GM19240 (cell line): ENCODE results near the gene EPHB2.

ENCODE experiments used
- DNase-seq: peaks from one replicate; pipeline ENCODE4 v3.0.0; 2011; ENCODE audit warnings: low spot score; ENCODE audit not compliant: insufficient read length

The EPHB2 gene

DNA sequence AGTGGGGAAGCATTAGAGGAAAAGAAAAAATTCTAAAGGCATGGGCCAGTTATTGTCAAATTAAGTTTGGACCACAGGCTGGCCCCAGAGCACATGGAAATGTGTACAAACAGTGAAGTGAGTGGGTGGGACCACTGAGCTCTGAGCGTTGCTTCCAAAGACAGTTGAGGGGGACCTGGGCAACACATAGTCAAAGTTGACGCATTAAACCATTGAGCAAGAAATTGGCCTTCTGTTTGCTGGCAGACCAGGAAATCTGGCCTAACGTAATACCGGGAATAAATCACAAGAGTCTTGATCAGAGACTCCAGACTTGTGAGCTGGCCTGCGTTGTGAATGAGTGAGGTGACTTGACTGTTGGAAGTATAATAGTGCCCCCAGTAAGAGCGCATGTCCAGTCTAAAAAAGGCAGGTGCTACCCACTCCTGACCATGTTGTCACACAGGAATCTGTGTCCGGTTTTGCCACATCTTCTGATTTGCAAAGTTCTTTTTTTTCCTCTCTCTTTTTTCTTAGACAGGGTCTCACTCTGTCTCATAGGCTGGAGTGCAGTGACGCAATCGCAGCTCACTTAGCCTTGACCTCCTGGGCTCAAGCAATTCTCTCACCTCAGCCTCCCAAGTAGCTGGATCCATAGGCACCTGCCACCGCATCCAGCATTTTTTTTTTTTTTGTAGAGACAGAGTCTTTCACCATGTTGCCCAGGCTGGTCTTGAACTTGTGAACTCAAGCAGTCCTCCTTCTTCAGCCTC, 10.7 kb downstream of the EPHB2 start:
- no peak for DNase-seq

GRCh38 chr1:22722901-22723550, 12.4 kb downstream of the EPHB2 start:
- DNase-seq: no peak

- DNase-seq: no peak
These were observed 17.2 kb downstream of the EPHB2 start for GRCh38 chr1:22727873-22728272.

DNA sequence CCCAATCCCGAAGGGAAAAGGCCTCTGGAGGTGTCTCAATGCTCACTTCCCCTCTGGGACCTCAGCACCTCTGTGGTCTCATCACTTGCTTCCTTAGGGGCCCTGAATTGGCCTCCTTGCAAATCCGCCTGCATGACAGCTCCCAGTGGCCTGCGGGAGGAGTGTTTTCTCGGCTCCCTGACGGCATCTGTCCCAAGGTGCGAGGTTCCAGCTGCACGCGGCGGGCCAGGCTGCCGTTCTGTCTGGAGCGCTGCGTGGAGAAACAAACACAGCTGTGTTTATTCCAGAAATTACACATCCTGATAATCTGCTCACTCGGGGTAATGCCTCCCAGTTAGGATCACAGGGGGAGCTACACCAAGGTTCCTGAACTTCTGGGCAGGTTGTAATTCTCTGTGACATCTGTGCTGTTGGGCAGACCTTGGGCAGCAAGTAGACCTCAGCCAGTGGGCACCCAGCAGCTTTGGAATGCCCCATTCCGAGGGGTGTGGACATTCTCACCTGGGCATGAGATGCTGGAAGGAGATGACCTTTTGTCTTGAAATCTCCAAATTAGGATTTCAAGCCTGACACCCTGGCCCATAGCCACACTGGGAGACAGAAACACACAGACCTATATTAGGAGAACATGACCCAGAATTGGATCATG, 18.2 kb downstream of the EPHB2 start:
- no peak for DNase-seq

DNA sequence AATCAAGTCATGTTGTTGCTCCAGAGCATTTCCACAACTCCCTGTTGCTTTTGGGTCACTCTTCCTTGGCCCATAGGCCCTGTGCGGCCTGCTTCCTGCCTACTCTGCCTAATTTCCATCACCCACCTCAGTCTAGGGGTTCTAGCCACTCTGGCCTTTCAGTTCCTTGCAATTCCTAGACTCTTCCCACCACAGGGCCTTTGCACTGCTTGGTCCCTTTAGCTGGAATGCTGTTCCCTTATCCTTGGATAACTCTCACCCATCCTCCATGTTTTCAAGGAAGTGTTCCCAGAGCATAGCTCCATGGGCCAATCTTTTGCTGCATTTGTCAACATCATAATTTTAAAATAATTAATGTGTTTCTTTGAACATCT, 18.7 kb downstream of the EPHB2 start:
- no peak for DNase-seq

DNA sequence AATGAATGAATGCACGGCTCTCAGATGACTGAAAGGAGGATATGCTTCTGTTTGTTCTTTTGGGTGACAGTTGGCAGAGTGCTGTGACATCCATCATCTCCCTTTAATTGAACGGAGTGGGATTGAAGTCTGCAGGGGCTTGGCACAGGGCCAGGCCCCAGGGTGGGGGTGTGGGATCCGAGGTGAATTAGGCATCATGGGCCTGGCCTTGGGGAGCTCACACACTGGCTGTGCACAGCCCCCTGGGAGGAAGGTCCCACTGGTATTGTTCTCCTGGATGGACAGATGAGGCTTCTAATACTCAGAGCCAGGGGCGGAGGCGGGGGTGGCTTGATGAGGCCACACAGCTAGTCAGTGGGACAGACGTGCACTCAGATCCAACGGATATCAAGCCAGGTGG, 19.3 kb downstream of the EPHB2 start:
- no peak for DNase-seq

GRCh38 chr1:22731924-22732720, 21.5 kb downstream of the EPHB2 start:
- DNase-seq: no peak

DNA sequence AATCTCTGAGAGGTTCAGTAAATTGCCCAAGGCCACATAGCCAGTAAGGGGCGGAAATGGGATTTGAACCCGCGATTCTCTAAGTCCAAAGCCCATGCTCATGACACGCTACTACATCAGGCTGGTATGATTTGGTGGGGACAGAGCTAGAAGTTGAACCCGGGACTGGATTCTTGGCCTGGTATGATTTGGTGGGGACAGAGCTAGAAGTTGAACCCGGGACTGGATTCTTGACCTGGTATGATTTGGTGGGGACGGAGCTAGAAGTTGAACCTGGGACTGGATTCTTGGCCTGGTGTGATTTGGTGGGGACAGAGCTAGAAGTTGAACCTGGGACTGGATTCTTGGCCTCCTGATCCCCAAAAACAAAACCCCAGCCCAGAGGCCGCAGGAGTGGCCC, 23.0 kb downstream of the EPHB2 start:
- DNase-seq: no peak

- DNase-seq: no peak
These were observed 26.0 kb downstream of the EPHB2 start for GRCh38 chr1:22736501-22737080.

- no peak for DNase-seq
These were observed 26.9 kb downstream of the EPHB2 start for GRCh38 chr1:22737374-22738068.

DNA sequence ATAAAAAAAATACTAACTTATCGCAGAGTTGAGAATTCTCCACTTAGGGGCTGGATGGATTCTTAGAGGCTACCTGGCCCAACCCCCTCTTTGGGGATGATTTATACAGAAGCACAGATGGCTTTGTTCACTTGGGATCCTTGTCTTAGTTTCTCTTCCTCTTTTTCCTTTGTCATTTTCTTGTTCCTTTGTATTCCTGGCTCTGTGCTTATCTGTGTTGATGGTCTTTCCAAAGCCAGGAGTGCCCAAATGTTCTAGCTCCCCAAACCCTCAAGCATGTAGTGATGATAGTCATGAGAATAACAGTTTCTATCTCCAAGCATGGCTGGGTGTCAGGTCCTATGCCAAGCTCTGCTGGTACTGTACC, 27.4 kb downstream of the EPHB2 start:
- DNase-seq: no peak

DNA sequence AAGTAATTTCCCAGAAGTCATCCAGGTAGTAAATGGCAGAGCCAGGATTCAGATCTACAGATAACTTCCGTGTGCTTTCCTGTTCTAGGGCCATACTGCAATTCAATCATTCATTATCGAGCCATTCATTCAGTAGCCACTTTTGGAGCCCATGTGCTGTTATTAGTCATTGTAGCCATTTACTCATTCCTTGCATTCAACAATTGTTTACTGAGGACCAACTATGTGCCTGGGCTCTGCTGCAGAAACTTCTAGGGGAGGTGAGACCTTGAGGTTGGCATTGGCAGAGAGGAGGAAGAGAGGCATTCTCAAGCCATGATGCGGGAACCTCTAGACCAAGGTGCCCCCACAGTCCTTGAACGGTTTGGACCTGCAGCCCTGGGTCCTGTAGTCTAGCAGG, 27.9 kb downstream of the EPHB2 start:
- no peak for DNase-seq

GRCh38 chr1:22739648-22740385, 29.2 kb downstream of the EPHB2 start:
- no peak for DNase-seq

- DNase-seq: no peak
These were observed 30.5 kb downstream of the EPHB2 start for GRCh38 chr1:22741118-22741517.

DNA sequence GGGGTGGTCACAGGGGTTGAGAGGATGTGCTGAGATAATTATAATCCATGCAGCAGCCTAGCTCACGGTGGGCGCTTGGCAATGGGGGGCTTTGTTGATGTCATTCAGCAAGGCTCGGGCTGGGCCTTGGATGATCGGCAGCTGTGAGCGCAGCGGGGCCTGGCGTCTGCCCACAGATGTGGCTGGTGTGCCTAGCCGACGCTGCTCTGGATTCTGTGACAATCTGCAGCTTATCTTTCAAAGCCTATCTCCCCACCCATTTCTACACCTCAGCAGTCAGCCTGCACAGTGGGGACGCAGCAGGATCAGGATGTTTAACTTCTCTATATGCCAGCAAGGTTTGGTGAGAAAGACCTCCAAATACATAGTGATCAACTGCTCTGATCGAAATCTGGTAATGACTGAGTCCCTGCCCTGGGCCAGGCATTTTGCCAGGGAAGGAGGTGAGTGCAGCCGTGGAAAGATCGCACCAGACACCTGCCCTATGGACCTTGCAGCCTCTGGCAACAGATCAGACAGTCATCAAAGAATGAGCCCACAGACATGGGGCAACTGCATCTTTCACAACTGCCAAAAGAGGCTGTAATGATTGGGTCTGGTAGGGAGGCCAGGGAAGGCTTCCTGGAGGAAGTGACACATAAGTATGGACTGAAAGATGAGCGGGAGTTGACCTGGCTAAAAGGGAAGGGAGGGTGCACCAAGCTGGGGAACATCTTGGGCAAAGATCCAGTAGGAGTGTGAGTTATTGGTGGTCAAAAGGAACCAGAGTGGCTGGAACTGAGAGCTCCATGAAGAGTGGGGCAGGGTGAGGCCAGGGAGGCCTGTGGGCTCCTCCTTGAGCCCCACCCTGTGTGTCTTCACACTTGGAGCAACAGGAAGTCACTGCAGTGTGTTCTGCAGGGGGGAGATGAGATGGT, 35.3 kb downstream of the EPHB2 start:
- no peak for DNase-seq

- DNase-seq: no peak
These were observed 36.5 kb downstream of the EPHB2 start for GRCh38 chr1:22747021-22747734.

DNA sequence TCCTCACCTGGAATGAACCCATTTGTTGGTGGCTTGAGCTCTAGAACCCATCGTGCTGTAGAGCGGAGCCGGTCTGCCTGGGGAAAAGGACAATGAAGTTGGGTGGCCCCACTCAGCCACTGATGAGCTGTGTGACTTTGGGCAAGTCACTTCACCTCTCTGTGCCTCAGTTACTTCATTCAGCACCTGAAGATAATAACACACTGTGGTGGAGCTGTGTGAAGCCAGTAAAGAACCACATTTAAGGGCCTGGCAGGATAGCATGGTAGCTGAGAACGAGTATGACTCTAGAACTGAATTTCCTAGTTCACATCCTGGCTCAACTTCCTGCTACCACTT, 37.1 kb downstream of the EPHB2 start:
- DNase-seq: no peak

GRCh38 chr1:22749503-22749902, 38.9 kb downstream of the EPHB2 start:
- no peak for DNase-seq
